GF-D8 (cell line): ENCODE measurements around the gene CIAPIN1.
"Not testable (repeated sequence)": the region's sequence is repeated elsewhere in the genome, so short reads cannot be mapped to it uniquely, and the experiment has no call there.

Source experiments
- DNase-seq: peaks from one replicate; lab custom pipeline; 2025; lab: John Stamatoyannopoulos, UW

The CIAPIN1 gene

GRCh38 chr16:57406881-57407280 is 40.3 kb downstream of the CIAPIN1 start:
- no peak for DNase-seq

GRCh38 chr16:57405097-57405496 is 42.1 kb downstream of the CIAPIN1 start:
- no peak for DNase-seq

- no peak for DNase-seq
These were observed 43.0 kb downstream of the CIAPIN1 start, which contains the start of gene CCL17 for GRCh38 chr16:57403965-57404817. Gene CCL17, plus strand, starts transcription at chr16:57404767. Its CDS starts 9,166 bp downstream, at chr16:57413933.

GRCh38 chr16:57401943-57402640 is 45.1 kb downstream of the CIAPIN1 start:
- no peak for DNase-seq

- not testable (repeated sequence) for DNase-seq
These were observed 49.7 kb downstream of the CIAPIN1 start for GRCh38 chr16:57397493-57397892.

- DNase-seq = no peak
These were observed 50.4 kb downstream of the CIAPIN1 start for GRCh38 chr16:57396786-57397185.

- DNase-seq = no peak
These were observed 52.2 kb downstream of the CIAPIN1 start for GRCh38 chr16:57395026-57395425.

- no peak for DNase-seq
These were observed 52.7 kb downstream of the CIAPIN1 start for GRCh38 chr16:57394444-57394843.

GRCh38 chr16:57392694-57393093 is 54.5 kb downstream of the CIAPIN1 start:
- DNase-seq = no peak

- DNase-seq = no peak
These were observed 55.5 kb downstream of the CIAPIN1 start for GRCh38 chr16:57391708-57392107.

GRCh38 chr16:57391300-57391699 is 55.9 kb downstream of the CIAPIN1 start:
- no peak for DNase-seq

- DNase-seq = no peak
These were observed 56.4 kb downstream of the CIAPIN1 start for GRCh38 chr16:57390636-57391295.

GRCh38 chr16:57389087-57389468 is 58.1 kb downstream of the CIAPIN1 start:
- no peak for DNase-seq

GRCh38 chr16:57388359-57389086 is 58.7 kb downstream of the CIAPIN1 start:
- no peak for DNase-seq

GRCh38 chr16:57387598-57388354 is 59.4 kb downstream of the CIAPIN1 start:
- no peak for DNase-seq

GRCh38 chr16:57386381-57386951 is 60.7 kb downstream of the CIAPIN1 start:
- DNase-seq = no peak

GRCh38 chr16:57385083-57385482 is 62.1 kb downstream of the CIAPIN1 start:
- no peak for DNase-seq

GRCh38 chr16:57384248-57385070 is 62.7 kb downstream of the CIAPIN1 start:
- no peak for DNase-seq

- no peak for DNase-seq
These were observed 63.6 kb downstream of the CIAPIN1 start for GRCh38 chr16:57383276-57384247.
